ENCODE data around the gene PRTN3.

DNA sequence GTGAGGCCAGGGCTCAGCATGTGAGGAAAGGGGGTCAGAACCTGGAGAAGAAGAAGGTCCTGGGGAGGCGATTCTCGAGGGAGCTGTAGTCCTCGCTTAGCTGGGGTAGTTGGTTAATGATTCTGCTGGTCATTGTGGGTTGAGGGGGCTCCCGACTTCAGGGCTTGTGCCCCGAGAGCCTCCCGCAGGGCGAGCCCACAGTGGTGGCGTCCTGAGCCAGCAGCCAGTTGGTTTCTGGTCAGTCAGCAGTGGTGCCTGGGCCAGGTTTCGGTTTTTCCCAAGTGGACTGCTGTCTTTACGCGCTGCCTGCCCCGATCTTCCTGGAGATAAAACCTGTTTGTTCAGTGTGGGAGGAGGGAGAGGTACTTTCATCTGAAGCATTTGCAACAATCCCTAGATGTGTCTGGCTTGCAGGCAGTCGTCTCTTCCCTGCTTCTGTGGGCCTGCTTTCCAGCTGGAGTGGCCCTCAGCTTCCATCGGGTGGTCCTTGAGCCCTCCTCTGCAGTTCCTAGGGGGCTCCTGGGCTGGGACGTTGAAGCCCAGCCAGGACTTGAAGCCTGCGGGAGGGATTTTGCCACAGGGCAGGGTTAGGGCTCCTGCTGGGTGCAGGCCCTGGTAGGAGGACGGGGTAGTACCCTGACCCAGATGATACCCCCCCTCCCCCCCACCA is 40.3 kb upstream of the PRTN3 start:
- no peak for TF ChIP-seq POLR2AphosphoS5 (IDR thresholded peaks at IDR 0.05)
- TF ChIP-seq, protein P1, sequence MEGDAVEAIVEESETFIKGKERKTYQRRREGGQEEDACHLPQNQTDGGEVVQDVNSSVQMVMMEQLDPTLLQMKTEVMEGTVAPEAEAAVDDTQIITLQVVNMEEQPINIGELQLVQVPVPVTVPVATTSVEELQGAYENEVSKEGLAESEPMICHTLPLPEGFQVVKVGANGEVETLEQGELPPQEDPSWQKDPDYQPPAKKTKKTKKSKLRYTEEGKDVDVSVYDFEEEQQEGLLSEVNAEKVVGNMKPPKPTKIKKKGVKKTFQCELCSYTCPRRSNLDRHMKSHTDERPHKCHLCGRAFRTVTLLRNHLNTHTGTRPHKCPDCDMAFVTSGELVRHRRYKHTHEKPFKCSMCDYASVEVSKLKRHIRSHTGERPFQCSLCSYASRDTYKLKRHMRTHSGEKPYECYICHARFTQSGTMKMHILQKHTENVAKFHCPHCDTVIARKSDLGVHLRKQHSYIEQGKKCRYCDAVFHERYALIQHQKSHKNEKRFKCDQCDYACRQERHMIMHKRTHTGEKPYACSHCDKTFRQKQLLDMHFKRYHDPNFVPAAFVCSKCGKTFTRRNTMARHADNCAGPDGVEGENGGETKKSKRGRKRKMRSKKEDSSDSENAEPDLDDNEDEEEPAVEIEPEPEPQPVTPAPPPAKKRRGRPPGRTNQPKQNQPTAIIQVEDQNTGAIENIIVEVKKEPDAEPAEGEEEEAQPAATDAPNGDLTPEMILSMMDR (IDR thresholded peaks at IDR 0.05), result no peak
- TF ChIP-seq POLR2A (IDR thresholded peaks at IDR 0.05), result no peak

Measured in suprapubic skin (tissue), 4 donors.